Measurements from ENCODE around the gene HSPA1B.

- TF ChIP-seq PKNOX1 (IDR thresholded peaks at IDR 0.05) (no peak), FOXA1 (IDR thresholded peaks at IDR 0.05) (no peak), CTBP1 (IDR thresholded peaks at IDR 0.05; ENCODE audit: borderline replicate concordance) (no peak), HDGF (IDR thresholded peaks at IDR 0.05; ENCODE audit: borderline replicate concordance) (no peak), BHLHE40 (IDR thresholded peaks at IDR 0.05; ENCODE audit: borderline replicate concordance) (no peak), SUZ12 (IDR thresholded peaks at IDR 0.05) (no peak), NFRKB (IDR thresholded peaks at IDR 0.05) (no peak), L3MBTL2 (conservative IDR thresholded peaks at IDR 0.05) (no peak), TARDBP (IDR thresholded peaks at IDR 0.05) (no peak), SP1 (IDR thresholded peaks at IDR 0.05) (no peak)
Observed at GRCh38 chr6:31858707-31859106, 31.2 kb downstream of the HSPA1B start.
